GM21381 (cell line): ENCODE measurements around the gene LSM4.
"Not testable (repeated sequence)": the region's sequence is repeated elsewhere in the genome, so short reads cannot be mapped to it uniquely, and the experiment has no call there.

Experiments
- ATAC-seq: cut with Tn5 transposase; IDR thresholded peaks from one replicate; pipeline ENCODE4 v1.9.1; 2021; ENCODE audit warnings: mild to moderate bottlenecking, moderate library complexity; ENCODE audit not compliant: unreplicated experiment

Gene LSM4

GRCh38 chr19:18340990-18341868 is 18.4 kb upstream of the LSM4 start:
- no peak for ATAC-seq

- no peak for ATAC-seq
These were observed 17.5 kb upstream of the LSM4 start, which contains the start of gene PGPEP1 for GRCh38 chr19:18340190-18340989. Gene PGPEP1 (plus strand): TSS chr19:18340598. CDS start chr19:18340682, 84 bp downstream.

GRCh38 chr19:18339723-18340122 is 16.8 kb upstream of the LSM4 start:
- ATAC-seq: no peak

GRCh38 chr19:18338541-18338940 is 15.7 kb upstream of the LSM4 start:
- no peak for ATAC-seq

GRCh38 chr19:18336121-18336520 is 13.2 kb upstream of the LSM4 start:
- ATAC-seq: no peak

GRCh38 chr19:18333680-18334079 is 10.8 kb upstream of the LSM4 start:
- ATAC-seq: no peak

GRCh38 chr19:18332917-18333530 is 10.1 kb upstream of the LSM4 start:
- ATAC-seq: no peak

GRCh38 chr19:18330868-18331267 is 8.0 kb upstream of the LSM4 start:
- no peak for ATAC-seq

- ATAC-seq: no peak
These were observed 6.1 kb upstream of the LSM4 start for GRCh38 chr19:18329035-18329376.

- ATAC-seq: peak; percentile 81
These were observed 5.6 kb upstream of the LSM4 start for GRCh38 chr19:18328340-18329034.

GRCh38 chr19:18326772-18327171 is 3.9 kb upstream of the LSM4 start:
- no peak for ATAC-seq

GRCh38 chr19:18324373-18324731 is 1.5 kb upstream of the LSM4 start:
- ATAC-seq: not testable (repeated sequence)

GRCh38 chr19:18322318-18322758 is 538 bp downstream of the LSM4 start:
- no peak for ATAC-seq

- no peak for ATAC-seq
These were observed 1.2 kb downstream of the LSM4 start for GRCh38 chr19:18321734-18322102.

GRCh38 chr19:18320865-18321733 is 1.8 kb downstream of the LSM4 start:
- ATAC-seq: no peak

GRCh38 chr19:18319591-18320135 is 3.2 kb downstream of the LSM4 start:
- no peak for ATAC-seq

GRCh38 chr19:18317961-18318800 is 4.7 kb downstream of the LSM4 start:
- no peak for ATAC-seq

GRCh38 chr19:18313398-18313797 is 9.5 kb downstream of the LSM4 start:
- ATAC-seq: no peak

- ATAC-seq: no peak
These were observed 10.8 kb downstream of the LSM4 start for GRCh38 chr19:18312092-18312534.
